Measurements from ENCODE around the gene TBCCD1.

GRCh38 chr3:186598794-186599141 lies 31.6 kb upstream of the TBCCD1 start:
- no peak for TF ChIP-seq CTCF (conservative IDR thresholded peaks at IDR 0.05; ENCODE audit: low read depth in 2 of 2)
- TF ChIP-seq EZH2phosphoT487 (IDR thresholded peaks at IDR 0.05; ENCODE audit: unreplicated experiment) = no peak
- no peak for TF ChIP-seq EZH2 (IDR thresholded peaks at IDR 0.05; ENCODE audit: low read depth, unreplicated experiment)
- TF ChIP-seq JUNB (IDR thresholded peaks at IDR 0.05; ENCODE audit: unreplicated experiment) = no peak
- TF ChIP-seq, protein P1, sequence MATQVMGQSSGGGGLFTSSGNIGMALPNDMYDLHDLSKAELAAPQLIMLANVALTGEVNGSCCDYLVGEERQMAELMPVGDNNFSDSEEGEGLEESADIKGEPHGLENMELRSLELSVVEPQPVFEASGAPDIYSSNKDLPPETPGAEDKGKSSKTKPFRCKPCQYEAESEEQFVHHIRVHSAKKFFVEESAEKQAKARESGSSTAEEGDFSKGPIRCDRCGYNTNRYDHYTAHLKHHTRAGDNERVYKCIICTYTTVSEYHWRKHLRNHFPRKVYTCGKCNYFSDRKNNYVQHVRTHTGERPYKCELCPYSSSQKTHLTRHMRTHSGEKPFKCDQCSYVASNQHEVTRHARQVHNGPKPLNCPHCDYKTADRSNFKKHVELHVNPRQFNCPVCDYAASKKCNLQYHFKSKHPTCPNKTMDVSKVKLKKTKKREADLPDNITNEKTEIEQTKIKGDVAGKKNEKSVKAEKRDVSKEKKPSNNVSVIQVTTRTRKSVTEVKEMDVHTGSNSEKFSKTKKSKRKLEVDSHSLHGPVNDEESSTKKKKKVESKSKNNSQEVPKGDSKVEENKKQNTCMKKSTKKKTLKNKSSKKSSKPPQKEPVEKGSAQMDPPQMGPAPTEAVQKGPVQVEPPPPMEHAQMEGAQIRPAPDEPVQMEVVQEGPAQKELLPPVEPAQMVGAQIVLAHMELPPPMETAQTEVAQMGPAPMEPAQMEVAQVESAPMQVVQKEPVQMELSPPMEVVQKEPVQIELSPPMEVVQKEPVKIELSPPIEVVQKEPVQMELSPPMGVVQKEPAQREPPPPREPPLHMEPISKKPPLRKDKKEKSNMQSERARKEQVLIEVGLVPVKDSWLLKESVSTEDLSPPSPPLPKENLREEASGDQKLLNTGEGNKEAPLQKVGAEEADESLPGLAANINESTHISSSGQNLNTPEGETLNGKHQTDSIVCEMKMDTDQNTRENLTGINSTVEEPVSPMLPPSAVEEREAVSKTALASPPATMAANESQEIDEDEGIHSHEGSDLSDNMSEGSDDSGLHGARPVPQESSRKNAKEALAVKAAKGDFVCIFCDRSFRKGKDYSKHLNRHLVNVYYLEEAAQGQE (IDR thresholded peaks at IDR 0.05; ENCODE audit: unreplicated experiment) = no peak
- no peak for TF ChIP-seq POLR2AphosphoS5 (IDR thresholded peaks at IDR 0.05; ENCODE audit: low read depth)
- TF ChIP-seq CREB1 (CRISPR knock-in tag; IDR thresholded peaks at IDR 0.05; ENCODE audit: low read depth) = no peak
- no peak for TF ChIP-seq ZNF114 (CRISPR knock-in tag; IDR thresholded peaks at IDR 0.05)
- no peak for TF ChIP-seq ZNF331 (CRISPR knock-in tag; IDR thresholded peaks at IDR 0.05; ENCODE audit: low read depth)
- no peak for TF ChIP-seq NANOG (IDR thresholded peaks at IDR 0.05; ENCODE audit: borderline replicate concordance)
- TF ChIP-seq ETS1 (IDR thresholded peaks at IDR 0.05) = no peak
- TF ChIP-seq STAT1 (IDR thresholded peaks at IDR 0.05; ENCODE audit: unreplicated experiment) = no peak

Data from GM23338 (cell line).